ENCODE data around the gene SRP68.

SRP68 gene

GRCh38 chr17:76022285-76022684, 50.0 kb downstream of the SRP68 start:
- TF ChIP-seq CTCF (IDR thresholded peaks at IDR 0.05; ENCODE audit: insufficient read depth, low read depth, low read length, missing control alignments): no peak
- no peak for DNase-seq (ENCODE audit: low read depth)
- no peak overlapping the region for H3K4me3 ChIP-seq (ENCODE audit: low read length)

GRCh38 chr17:76019833-76020467, 52.4 kb downstream of the SRP68 start:
- TF ChIP-seq CTCF (IDR thresholded peaks at IDR 0.05; ENCODE audit: insufficient read depth, low read depth, low read length, missing control alignments): no peak
- no peak overlapping the region for H3K4me3 ChIP-seq (ENCODE audit: low read length)
- no peak for DNase-seq (ENCODE audit: low read depth)

GRCh38 chr17:76018801-76019200, 53.5 kb downstream of the SRP68 start:
- H3K4me3 ChIP-seq (ENCODE audit: low read length): no peak overlapping the region
- TF ChIP-seq CTCF (IDR thresholded peaks at IDR 0.05; ENCODE audit: insufficient read depth, low read depth, low read length, missing control alignments): no peak
- no peak for DNase-seq (ENCODE audit: low read depth)

GRCh38 chr17:76018340-76018680, 54.0 kb downstream of the SRP68 start:
- no peak for TF ChIP-seq CTCF (IDR thresholded peaks at IDR 0.05; ENCODE audit: insufficient read depth, low read depth, low read length, missing control alignments)
- no peak for DNase-seq (ENCODE audit: low read depth)
- no peak overlapping the region for H3K4me3 ChIP-seq (ENCODE audit: low read length)

- DNase-seq (ENCODE audit: low read depth): no peak
- no peak overlapping the region for H3K4me3 ChIP-seq (ENCODE audit: low read length)
- no peak for TF ChIP-seq CTCF (IDR thresholded peaks at IDR 0.05; ENCODE audit: insufficient read depth, low read depth, low read length, missing control alignments)
Observed at GRCh38 chr17:76017481-76018339, 54.6 kb downstream of the SRP68 start.

GRCh38 chr17:76014925-76015261, 57.4 kb downstream of the SRP68 start:
- H3K4me3 ChIP-seq (ENCODE audit: low read length): no peak overlapping the region
- TF ChIP-seq CTCF (IDR thresholded peaks at IDR 0.05; ENCODE audit: insufficient read depth, low read depth, low read length, missing control alignments): no peak
- DNase-seq (ENCODE audit: low read depth): no peak

Data from epithelial cell of esophagus (primary cell).